Kidney tubule cell (primary cell): ENCODE measurements around the gene SETD3.

Source experiments
- DNase-seq: peaks from one replicate; pipeline ENCODE4 v3.0.0-alpha.2; 2018; ENCODE audit warnings: low spot score

SETD3 gene

GRCh38 chr14:99422228-99423010 is 58.2 kb downstream of the SETD3 start:
- no peak for DNase-seq

DNA sequence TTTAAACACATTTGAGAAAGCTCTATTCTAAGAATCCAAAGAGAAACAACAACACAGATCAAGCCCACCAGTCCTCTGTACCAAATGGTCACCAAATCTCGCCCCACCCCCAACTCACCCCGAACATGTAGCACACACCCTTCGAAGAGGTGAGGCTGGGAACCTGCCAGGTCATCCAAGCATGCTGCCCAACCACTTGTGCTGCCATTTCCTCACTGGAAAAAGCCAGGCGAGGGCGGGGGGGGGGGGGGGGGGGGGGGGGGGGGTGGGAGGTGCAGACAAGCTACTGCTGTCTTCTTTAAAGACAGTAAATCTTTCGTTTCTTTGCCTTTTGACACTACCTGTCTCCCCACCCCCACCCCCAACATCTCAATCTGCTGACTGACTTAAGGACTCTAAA is 59.9 kb downstream of the SETD3 start:
- peak; percentile 46 for DNase-seq

DNA sequence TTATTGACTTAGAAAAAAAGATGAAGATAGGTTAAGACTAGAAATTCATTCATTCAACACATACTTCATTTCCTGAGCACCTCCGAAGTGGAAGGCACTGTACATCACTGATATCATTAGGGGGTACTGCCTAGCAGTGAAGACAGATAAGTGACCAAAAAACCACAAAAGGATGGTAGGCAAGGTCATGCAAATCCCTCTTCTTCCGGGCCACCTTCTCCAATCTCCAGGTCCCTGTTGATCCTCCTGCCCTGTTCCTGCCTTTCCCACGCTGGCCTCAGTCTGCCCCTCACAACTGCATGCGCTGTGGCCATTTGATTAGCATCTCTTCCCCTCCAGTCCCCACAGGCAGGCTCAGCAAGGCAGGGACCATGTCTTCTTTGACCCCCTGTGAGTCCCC is 60.8 kb downstream of the SETD3 start:
- no peak for DNase-seq

- no peak for DNase-seq
Observed at GRCh38 chr14:99418242-99418641, 62.4 kb downstream of the SETD3 start.

DNA sequence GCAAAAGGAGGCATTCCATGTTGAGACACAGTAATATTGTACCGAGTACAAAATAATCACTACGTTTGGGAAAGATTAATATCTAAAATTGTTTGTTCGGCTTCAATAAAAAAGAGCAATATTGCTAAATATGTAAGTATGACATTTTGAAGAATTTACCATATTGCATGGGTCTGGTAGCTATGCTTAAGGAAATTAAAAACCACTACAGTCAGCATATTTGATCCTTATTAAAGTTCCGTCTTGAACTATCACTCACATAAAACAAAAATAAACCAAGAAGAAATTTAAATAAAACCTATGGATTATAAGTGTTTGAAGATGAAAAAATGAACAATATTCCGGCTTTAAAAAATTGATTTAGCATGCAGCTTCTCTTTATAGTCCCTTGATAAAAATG is 63.8 kb downstream of the SETD3 start:
- no peak for DNase-seq

DNA sequence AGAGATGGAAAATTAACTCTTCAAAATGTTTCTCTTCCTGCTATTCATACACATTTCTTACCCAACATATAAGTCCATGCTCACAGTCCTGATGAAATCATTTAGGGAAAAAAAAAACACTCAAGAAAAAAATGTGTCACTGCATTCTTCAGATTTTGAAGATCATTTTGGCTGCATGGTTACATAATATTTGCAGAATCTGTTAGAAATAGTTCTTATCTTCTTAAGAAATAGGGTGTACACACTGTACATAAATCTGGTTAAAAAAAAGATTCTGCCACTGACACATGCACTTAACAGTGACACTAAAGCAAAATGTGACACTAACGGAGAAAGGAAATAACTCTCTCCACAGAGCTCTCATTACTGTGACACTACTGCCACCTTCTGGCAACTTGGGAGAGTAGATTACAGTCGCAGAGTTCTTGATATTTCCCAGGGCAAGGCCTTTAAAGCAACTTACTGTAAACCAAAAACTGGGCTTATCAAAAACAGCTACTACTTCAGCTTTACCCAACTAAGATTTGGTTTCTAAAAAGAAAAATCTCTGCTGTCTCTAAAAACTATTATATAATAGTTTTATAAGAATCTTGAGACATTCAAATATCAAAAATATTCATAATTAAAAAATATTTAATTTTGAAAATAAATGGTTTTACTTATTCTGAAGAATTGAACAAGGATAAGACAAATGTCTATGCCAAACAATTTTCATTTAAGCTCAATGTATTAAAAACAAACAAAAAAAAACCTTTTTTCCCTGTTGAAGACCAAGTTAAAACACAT is 65.0 kb downstream of the SETD3 start:
- DNase-seq = peak; percentile 83

GRCh38 chr14:99413911-99414310 is 66.7 kb downstream of the SETD3 start:
- no peak for DNase-seq

- no peak for DNase-seq
Observed at GRCh38 chr14:99413172-99413571, 67.5 kb downstream of the SETD3 start.

DNA sequence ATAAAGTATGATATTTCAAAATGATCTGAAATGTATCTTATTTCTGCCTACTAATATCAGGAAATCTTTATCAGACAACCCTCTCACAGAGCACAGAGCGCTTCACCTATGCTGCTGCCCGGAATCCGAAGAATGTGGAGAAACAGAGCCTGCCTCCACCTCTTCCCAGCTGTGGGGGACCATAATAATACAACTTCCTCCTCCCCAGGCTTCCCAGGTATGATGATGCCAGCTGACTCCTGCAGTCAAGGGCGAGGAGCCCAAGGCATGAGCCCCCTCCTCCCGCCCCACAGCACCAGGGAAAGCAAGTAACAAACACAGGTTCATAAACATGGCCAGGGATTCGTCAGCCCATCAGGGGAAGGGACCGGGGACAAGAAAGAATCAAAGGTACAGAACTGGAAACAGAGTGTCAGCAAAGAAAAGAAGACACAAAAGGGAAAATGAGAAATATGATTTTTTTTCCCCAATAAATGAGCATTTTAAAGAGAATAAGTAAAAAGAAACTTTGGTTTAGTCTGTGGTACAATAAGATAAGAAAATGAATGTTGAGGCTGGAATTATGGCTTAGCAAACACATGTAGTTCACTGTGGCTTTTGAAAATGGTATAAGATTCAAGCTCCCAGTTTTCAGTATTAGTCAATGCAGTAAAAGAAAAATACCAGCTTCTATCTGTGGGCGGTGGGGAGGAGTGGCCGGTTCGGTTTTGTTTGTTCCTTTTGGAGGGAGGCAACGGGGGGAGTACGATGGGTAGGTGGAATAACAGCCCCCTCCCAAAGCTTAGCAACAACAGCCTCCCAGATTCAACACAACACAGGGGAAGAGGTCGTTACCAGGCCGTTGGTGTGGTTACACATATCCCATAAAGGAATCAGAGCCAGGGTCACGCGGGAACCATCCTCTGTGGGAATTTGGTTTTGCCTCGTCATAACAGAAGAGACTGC is 68.3 kb downstream of the SETD3 start:
- peak; percentile 73 for DNase-seq

DNA sequence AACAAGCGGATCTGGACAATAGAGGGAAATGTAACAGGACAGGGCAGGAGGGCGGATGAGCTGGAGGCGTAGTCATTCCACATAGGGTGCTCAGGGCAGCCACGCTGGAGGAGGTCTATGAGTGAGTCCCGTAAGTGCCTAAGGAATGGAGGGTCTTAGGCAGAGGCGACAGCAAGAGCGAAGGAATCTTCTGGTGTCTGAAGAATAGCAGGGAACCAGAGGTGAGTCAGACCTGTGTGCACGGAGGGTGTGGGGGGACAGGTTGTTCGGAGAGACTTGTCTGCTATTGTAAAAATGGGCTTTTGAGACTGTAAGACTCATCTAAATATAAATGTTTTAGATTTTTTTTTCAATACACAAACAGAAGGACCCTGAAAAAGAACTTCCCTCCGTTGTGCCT is 70.6 kb downstream of the SETD3 start:
- DNase-seq = no peak

DNA sequence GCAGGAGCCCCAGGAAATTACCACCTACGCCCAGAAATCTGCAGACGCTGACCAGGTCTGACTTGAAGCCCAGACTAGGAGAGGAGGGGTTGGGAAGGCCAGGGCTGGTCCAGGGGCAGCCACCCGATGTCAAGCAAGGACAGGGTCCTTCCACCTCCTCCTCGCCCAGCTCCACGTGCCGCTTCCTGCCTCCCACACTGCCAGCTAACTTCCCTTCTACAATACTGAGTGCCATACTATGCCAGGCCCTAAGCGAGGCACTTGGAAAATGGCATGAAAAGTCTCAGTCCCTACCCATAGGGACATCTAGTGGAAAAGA is 71.7 kb downstream of the SETD3 start:
- DNase-seq = no peak

DNA sequence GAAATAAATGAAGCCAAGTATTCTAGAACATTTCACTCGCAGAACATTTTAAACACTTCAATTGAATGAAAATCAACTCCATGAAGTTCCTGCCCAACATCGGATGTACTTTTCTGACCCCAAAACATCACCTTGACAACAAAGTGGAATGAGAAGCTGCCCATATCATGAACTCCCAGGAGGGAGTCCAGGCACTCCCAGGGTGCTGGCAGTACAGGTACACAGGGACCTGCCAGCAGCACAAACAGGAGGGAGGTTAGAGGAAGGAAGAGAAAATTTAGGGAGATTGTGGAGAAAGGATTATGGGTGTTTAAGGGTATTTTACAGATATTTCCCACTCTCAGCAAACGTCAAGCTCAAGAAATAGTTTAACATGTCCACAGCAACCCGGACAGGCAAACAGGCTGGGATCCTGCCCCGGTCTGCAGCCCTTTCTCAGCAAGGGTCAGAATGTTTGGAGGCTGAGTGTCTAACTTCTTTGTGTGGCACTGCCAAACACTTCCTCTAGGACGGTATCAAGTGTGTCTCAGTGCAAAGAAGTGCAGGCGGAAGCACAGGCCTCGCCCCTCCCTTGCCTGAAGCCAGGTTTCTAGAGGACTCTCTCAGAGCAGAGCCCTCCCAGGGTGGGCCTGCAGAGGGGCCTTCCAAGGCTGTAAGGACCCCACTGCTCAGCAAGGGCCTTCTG is 72.2 kb downstream of the SETD3 start:
- no peak for DNase-seq

DNA sequence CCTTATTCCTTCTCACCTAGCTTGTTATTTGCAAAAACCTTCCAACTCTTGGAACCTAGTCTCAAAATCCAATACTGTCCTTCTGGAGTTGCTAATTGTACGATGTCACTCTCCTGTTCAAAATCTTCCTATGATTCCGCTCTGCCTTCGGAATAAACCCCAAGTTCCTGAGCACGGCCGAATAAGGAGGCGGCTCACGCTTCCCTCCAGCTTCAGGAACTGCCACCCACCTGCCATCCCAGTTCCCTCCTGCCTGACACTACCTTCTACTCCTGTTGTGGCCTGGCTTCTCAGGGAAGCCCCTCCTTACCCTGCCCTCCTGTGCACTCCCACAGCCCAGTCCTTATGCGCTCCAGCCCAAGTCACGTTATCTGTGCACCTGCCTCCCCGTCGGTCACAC is 73.2 kb downstream of the SETD3 start:
- DNase-seq = no peak

GRCh38 chr14:99402950-99403349 is 77.7 kb downstream of the SETD3 start:
- DNase-seq = no peak

DNA sequence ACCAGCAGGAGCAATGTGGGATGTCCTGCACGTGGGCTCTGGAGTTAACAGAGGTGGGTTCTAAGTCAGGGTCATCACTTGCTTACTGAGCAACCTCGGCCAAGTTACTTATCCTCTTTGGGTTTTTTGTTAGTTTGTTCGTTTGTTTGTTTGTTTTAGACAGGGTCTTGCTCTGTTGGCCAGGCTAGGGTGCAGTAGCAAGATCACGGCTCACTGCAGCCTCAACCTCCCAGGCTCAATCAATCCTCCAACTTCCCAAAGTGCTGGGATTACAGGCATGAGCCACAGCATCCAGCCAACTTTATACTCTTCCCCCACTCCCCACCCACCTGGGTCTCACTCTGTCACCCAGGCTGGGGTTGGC is 78.4 kb downstream of the SETD3 start:
- no peak for DNase-seq

DNA sequence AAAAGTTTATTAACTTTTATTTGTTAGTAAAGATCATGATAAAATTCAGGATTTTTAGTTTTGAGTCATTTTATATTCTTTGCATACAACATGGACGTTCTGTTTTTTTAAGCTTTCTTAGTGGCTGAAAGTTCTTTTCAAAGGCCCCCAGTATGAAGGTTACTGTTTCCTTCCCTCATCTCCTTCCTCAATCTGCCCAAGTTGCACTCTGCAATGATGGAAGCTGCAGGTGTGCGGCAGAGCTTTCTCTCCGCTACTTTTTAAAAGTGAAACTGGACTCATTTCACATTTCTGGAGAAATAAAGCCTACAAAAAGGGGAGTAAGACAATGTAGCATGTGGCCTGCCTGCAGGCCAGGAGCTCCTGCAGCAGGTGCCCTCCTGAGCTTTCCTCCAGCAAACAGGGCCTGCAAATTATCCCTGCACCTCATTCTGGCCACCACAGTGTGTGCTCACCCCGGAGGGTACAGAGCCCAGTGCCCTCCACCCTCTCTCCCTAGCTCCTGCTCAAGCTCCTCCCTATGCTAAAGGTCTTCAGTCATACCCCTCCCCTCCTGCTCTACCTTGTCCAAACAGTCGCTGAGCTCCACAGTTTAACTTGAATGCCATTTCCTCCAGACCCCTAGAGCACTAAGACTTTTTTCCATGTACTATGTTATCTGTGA is 78.9 kb downstream of the SETD3 start:
- DNase-seq = no peak

DNA sequence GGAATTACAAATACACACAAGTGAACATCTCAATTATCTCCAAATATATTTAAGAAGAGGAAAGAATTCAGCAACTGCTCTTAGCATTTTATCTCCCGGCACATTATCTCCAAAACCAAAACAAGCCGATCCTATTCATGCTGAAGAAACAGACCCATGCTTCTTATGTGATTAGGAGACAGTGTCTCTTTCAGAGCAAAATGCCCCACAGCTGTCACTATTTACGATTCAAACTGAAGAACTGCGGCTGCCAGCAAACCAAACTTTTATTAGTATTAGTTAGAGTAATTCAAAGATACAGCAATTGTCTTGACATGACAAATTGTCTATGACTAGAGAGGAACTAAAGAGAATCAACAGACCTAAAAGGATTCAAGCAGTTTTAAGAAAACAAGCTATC is 79.4 kb downstream of the SETD3 start:
- DNase-seq = no peak

DNA sequence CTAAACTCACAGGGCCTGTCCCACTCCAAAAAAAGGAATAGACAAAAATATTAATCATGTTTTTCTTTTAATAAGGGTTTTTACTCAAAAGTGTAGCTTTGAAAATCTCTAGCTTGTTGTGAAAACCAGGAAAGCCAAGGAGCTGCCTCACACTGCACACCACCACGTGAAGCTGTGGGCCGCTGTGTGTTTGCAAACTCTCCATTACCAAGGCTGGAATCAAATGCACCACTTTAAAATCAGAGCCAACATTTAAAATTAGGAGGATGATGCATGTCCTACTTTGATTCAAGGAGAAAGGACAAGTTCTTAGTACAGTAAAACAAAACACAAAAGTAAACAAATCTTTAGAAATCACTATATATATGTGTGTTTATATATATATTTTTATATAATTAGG is 83.0 kb downstream of the SETD3 start:
- DNase-seq = no peak

- DNase-seq = peak; percentile 64
Observed at GRCh38 chr14:99395909-99396530, 84.6 kb downstream of the SETD3 start.

- DNase-seq = no peak
Observed at GRCh38 chr14:99394602-99395156, 86.0 kb downstream of the SETD3 start.
